HepG2 (cell line): ENCODE data around the gene PAPPA. TPM values are rescaled to one million over a fixed set of nuclear protein-coding genes. Genes with fewer than 3 reads are reported as not detected.

ENCODE experiments used
- ATAC-seq: fragments of 200-7000 bp; cut with Tn5 transposase; 3 replicates; pipeline ENCODE4 v1.9.1; 2020; ENCODE audit warnings: mild to moderate bottlenecking, moderate library complexity
- BruUV-seq: library from RNA; stranded (reverse); fragments of 400-500 nt; replicated peaks from 2 replicates; lab custom pipeline; 2021; lab: Mats Ljungman, UMichigan
- CTCF ChIA-PET: fragments of 300-600 bp; formaldehyde crosslinking; extraction: SDS; loops from one replicate; lab custom pipeline; 2021; ENCODE audit warnings: low total read pairs, inconsistent platforms, low intra/inter-chr PET ratio; lab: Yijun Ruan, JAX
- POLR2A ChIA-PET: fragments of 350-600 bp; sonication (Branson Sonifier 250); formaldehyde crosslinking; loops from one replicate; lab custom pipeline; 2020; ENCODE audit warnings: antibody characterized with exemption, inconsistent platforms; lab: Yijun Ruan, JAX
- DNase-seq: peaks from one replicate; pipeline ENCODE4 v3.0.0-alpha.2; 2015; ENCODE audit warnings: low spot score
- FAIRE-seq: peaks from 3 replicates; lab custom pipeline; 2011; peaks lifted over from hg19 to GRCh38; lab: Jason Lieb, UNC
- H2AFZ ChIP-seq: one replicate; pipeline ENCODE4 v1.6.1; 2011; ENCODE audit warnings: low read length, inconsistent platforms
- H3K27ac ChIP-seq: fragments of 300-600 bp; 3 replicates; pipeline ENCODE4 v1.8.0; 2011; ENCODE audit warnings: mixed run types, mild to moderate bottlenecking, mixed read lengths, low read length, inconsistent platforms; ENCODE audit not compliant: insufficient read depth; ENCODE audit errors: extremely low read length
- H3K27me3 ChIP-seq, 2 experiments: fragments of 200-600 bp in 1 of 2; 2 replicates in 1 of 2; 3 replicates in 1 of 2; pipeline versions ENCODE4 v1.6.0 to v1.8.0; 2011; ENCODE audit warnings: low read length in 2 of 2, mild to moderate bottlenecking in 2 of 2, moderate library complexity in 2 of 2, inconsistent platforms in 1 of 2; ENCODE audit not compliant: insufficient read depth in 2 of 2, control insufficient read depth in 1 of 2
- H3K36me3 ChIP-seq, 2 experiments: fragments of 200-600 bp in 1 of 2; replicated peaks in 1 of 2; 2 replicates in 1 of 2; 3 replicates in 1 of 2; pipeline versions ENCODE4 v1.5.1 to v1.8.0; 2011; ENCODE audit warnings: low read length in 2 of 2, inconsistent platforms in 1 of 2; ENCODE audit not compliant: insufficient read depth in 2 of 2, control insufficient read depth in 1 of 2
- H3K4me1 ChIP-seq: 2 replicates; pipeline ENCODE4 v1.5.1; 2012; ENCODE audit warnings: low read length, inconsistent platforms; ENCODE audit not compliant: insufficient read depth
- H3K4me2 ChIP-seq: 2 replicates; pipeline ENCODE4 v1.6.0; 2011; ENCODE audit warnings: low read depth, low read length, inconsistent platforms
- H3K4me3 ChIP-seq, 3 experiments: fragments of 200-600 bp in 1 of 3; sonication (generic), shearing (Covaris generic) in 1 of 3; replicated peaks in 1 of 3; 2 replicates each; pipeline ENCODE4 v1.5.1; 2011 to 2016; ENCODE audit warnings: low read length in 3 of 3, inconsistent platforms in 2 of 3, low read depth in 2 of 3, mild to moderate bottlenecking in 2 of 3, control low read depth in 1 of 3, mixed read lengths in 1 of 3; ENCODE audit not compliant: insufficient read depth in 1 of 3
- H3K79me2 ChIP-seq: one replicate; pipeline ENCODE4 v1.6.1; 2011; ENCODE audit warnings: low read length, inconsistent platforms; ENCODE audit not compliant: insufficient read depth
- H3K9ac ChIP-seq: 2 replicates; pipeline ENCODE4 v1.6.0; 2011; ENCODE audit warnings: mild to moderate bottlenecking, low read depth, low read length, inconsistent platforms; ENCODE audit not compliant: insufficient read depth
- H3K9me3 ChIP-seq: 2 replicates; pipeline ENCODE4 v1.5.1; 2012; ENCODE audit warnings: mild to moderate bottlenecking, low read length
- H4K20me1 ChIP-seq: 2 replicates; pipeline ENCODE4 v1.6.0; 2011; ENCODE audit warnings: inconsistent platforms, mild to moderate bottlenecking, low read length, moderate library complexity; ENCODE audit not compliant: insufficient read depth
- ATM ChIP-seq: fragments of 450-650 bp; IDR thresholded peaks from 2 replicates; pipeline ENCODE4 v1.7.1; 2017; ENCODE audit warnings: mild to moderate bottlenecking, borderline replicate concordance
- EEA1 ChIP-seq: sonication (generic); formaldehyde crosslinking; IDR thresholded peaks from 2 replicates; pipeline ENCODE4 v1.5.1; 2020; ENCODE audit warnings: mild to moderate bottlenecking, missing genetic modification reagents, borderline replicate concordance
- FOXO1 ChIP-seq: sonication (generic); formaldehyde crosslinking; IDR thresholded peaks from 2 replicates; pipeline ENCODE4 v1.4.0; 2020; ENCODE audit warnings: missing genetic modification reagents
- JARID2 ChIP-seq: sonication (generic); formaldehyde crosslinking; IDR thresholded peaks from 2 replicates; pipeline ENCODE4 v1.8.1; 2023; ENCODE audit warnings: missing genetic modification reagents, inconsistent platforms; ENCODE audit not compliant: insufficient replicate concordance
- LCORL ChIP-seq, 2 experiments: fragments of 450-650 bp in 1 of 2; sonication (generic) in 1 of 2; formaldehyde crosslinking in 1 of 2; IDR thresholded peaks; 2 replicates each; pipeline versions ENCODE4 v1.5.0 to v1.6.1; 2017 to 2020; ENCODE audit warnings: antibody characterized with exemption in 1 of 2, missing genetic modification reagents in 1 of 2
- MTF2 ChIP-seq: sonication (generic); formaldehyde crosslinking; IDR thresholded peaks from 2 replicates; pipeline ENCODE4 v1.5.0; 2020; ENCODE audit warnings: missing genetic modification reagents, borderline replicate concordance
- NCOA2 ChIP-seq: sonication (generic); formaldehyde crosslinking; IDR thresholded peaks from 2 replicates; pipeline ENCODE4 v1.8.0; 2022; ENCODE audit warnings: inconsistent platforms
- NR2F2 ChIP-seq: IDR thresholded peaks from 2 replicates; pipeline ENCODE4 v1.6.1; 2012; ENCODE audit warnings: low read depth, inconsistent platforms, borderline replicate concordance
- PCBP2 ChIP-seq: fragments of 200-400 bp; formaldehyde crosslinking; optimal IDR thresholded peaks from 2 replicates; pipeline ENCODE3; 2018; ENCODE audit warnings: low read length, low read depth; ENCODE audit not compliant: poor library complexity, severe bottlenecking
- SMAD1 ChIP-seq: sonication (generic); formaldehyde crosslinking; IDR thresholded peaks from 2 replicates; pipeline ENCODE4 v1.4.0; 2020; ENCODE audit warnings: missing genetic modification reagents, low read depth, mild to moderate bottlenecking, borderline replicate concordance
- STAT5B ChIP-seq: sonication (generic); formaldehyde crosslinking; IDR thresholded peaks from 2 replicates; pipeline ENCODE4 v1.4.0; 2020; ENCODE audit warnings: missing genetic modification reagents
- TCF12 ChIP-seq, 2 experiments: fragments of 450-650 bp in 1 of 2; sonication (generic) in 1 of 2; formaldehyde crosslinking in 1 of 2; IDR thresholded peaks; 2 replicates each; pipeline versions ENCODE4 v1.6.1 to v1.8.0; 2017 to 2022; ENCODE audit warnings: antibody characterized with exemption in 1 of 2, mild to moderate bottlenecking in 1 of 2, missing genetic modification reagents in 1 of 2, moderate library complexity in 1 of 2
- ZFX ChIP-seq: sonication (generic); formaldehyde crosslinking; IDR thresholded peaks from 2 replicates; pipeline ENCODE4 v1.4.0; 2020; ENCODE audit warnings: mild to moderate bottlenecking, low read depth, missing genetic modification reagents, moderate library complexity
- ZMYM4 ChIP-seq: sonication (generic); formaldehyde crosslinking; IDR thresholded peaks from 2 replicates; pipeline ENCODE4 v1.8.1; 2023; ENCODE audit warnings: mild to moderate bottlenecking, missing genetic modification reagents
- ZNF318 ChIP-seq: sonication (generic); formaldehyde crosslinking; IDR thresholded peaks from 2 replicates; pipeline ENCODE4 v1.4.0; 2020; ENCODE audit warnings: mild to moderate bottlenecking, missing genetic modification reagents
- ZNF878 ChIP-seq: sonication (generic); formaldehyde crosslinking; IDR thresholded peaks from 2 replicates; pipeline ENCODE4 v1.8.1; 2023; ENCODE audit warnings: mild to moderate bottlenecking, missing genetic modification reagents, moderate library complexity
- WGBS: methylation state at CpG from one replicate; pipeline ENCODE4 v1.1.6; 2017; ENCODE audit warnings: low lambda C conversion rate; 5-methylcytosine and 5-hydroxymethylcytosine counted together
- in situ Hi-C: cut with HindIII; loops from 2 replicates; pipeline ENCODE4 v1.10.0; 2017; ENCODE audit warnings: low pct_unique_long_range_greater_than_20kb; ENCODE audit not compliant: extremely low pct_ligation_motif_present
- intact Hi-C: fragments of 100-400 bp; cut with micrococcal nuclease; formaldehyde crosslinking; loops from one replicate; pipeline ENCODE4 v1.10.0; 2022; ENCODE audit not compliant: unreplicated experiment
- polyA plus RNA-seq, 8 experiments: library from polyadenylated mRNA; depleted of rRNA in 3 of 8; stranded (reverse) in 7 of 8; unstranded in 1 of 8; fragments of >200 nt; fragmentation: Illumina TruSeq in 4 of 8; extraction: Trizol in 4 of 8; gene quantifications; 2 replicates each; pipeline versions ENCODE4 v1.2.1 to v1.2.3, GENCODE V29; 2011 to 2016; ENCODE audit warnings: low read depth in 4 of 8, missing spikeins in 1 of 8, mixed read lengths in 1 of 8; ENCODE audit not compliant: insufficient read depth in 1 of 8
- total RNA-seq, 5 experiments: library from RNA; depleted of rRNA; stranded (reverse); fragments of >200 nt; fragmentation: Illumina TruSeq; extraction: Trizol; gene quantifications; 2 replicates each; pipeline ENCODE4 v1.2.3, GENCODE V29; 2016; ENCODE audit warnings: low read depth in 1 of 5

PAPPA gene
- total and polyA plus RNA-seq, 2 of the 13 experiments (the other 11 are each of a cell fraction or from before 2014, with no cell fraction given), result 0.09 to 0.11 TPM

- no peaks in the 10 kb centered on the region for H3K79me2 ChIP-seq
- ATAC-seq (no peak), DNase-seq (no peak), FAIRE-seq (no peak)
- ChIA-PET POLR2A (no interaction called here), CTCF (no interaction called here)
- no peak overlapping the region for H2AFZ ChIP-seq
- in situ Hi-C loops, result no loop called here
- no peak overlapping the region for H3K4me3 ChIP-seq
- intact Hi-C loops, result no loop called here
- H3K27ac ChIP-seq, result no peak overlapping the region
- no peak overlapping the region for H3K4me2 ChIP-seq
- WGBS, result 90% methylated on average over 3 of the region's 3 CpGs
- no peaks in the 10 kb centered on the region for H4K20me1 ChIP-seq
- peaks cover 9% of the 10 kb centered on the region; the same call in 1 of the 2 replicates for H3K4me1 ChIP-seq
- H3K9ac ChIP-seq, result no peak overlapping the region
- H3K36me3 ChIP-seq, result no peaks in the 10 kb centered on the region
- TF ChIP-seq ZFX (no peak), LCORL (IDR thresholded peaks at IDR 0.05) (no peak), LCORL (CRISPR knock-in tag; IDR thresholded peaks at IDR 0.05) (no peak), NR2F2 (no peak), ZNF318 (CRISPR knock-in tag) (no peak), SMAD1 (no peak), JARID2 (CRISPR knock-in tag) (no peak), EEA1 (CRISPR knock-in tag) (no peak), NCOA2 (no peak), ATM (no peak), MTF2 (CRISPR knock-in tag) (no peak), FOXO1 (no peak), TCF12 (IDR thresholded peaks at IDR 0.05) (no peak), TCF12 (CRISPR knock-in tag; IDR thresholded peaks at IDR 0.05) (no peak), PCBP2 (no peak), ZMYM4 (CRISPR knock-in tag) (no peak), ZNF878 (no peak), STAT5B (CRISPR knock-in tag) (no peak)
- H3K9me3 ChIP-seq, result no peaks in the 10 kb centered on the region
- H3K27me3 ChIP-seq, result no peaks in the 10 kb centered on the region
- no TSS peak for BruUV-seq
Observed at GRCh38 chr9:116358251-116358650, 204.7 kb downstream of the PAPPA start.
